HepG2 (cell line): ENCODE results near the gene TTC32. TPM values are rescaled to one million over a fixed set of nuclear protein-coding genes. Genes with fewer than 3 reads are reported as not detected.
A peak's percentile ranks its signal among the peaks of the same experiment; 100 is the strongest.

Experiments used
- CREB1 ChIP-seq, 2 experiments: fragments of 450-650 bp in 1 of 2; IDR thresholded peaks; 2 replicates each; pipeline ENCODE4 v1.6.1; 2016 to 2017; ENCODE audit warnings: control low read depth in 1 of 2, mild to moderate bottlenecking in 1 of 2, missing compliant biosample characterization in 1 of 2, missing genetic modification characterization in 1 of 2
- MEF2D ChIP-seq: sonication (generic); formaldehyde crosslinking; IDR thresholded peaks from 2 replicates; pipeline ENCODE4 v1.5.1; 2020; ENCODE audit warnings: mild to moderate bottlenecking, missing genetic modification reagents
- NCOA1 ChIP-seq: sonication (generic); formaldehyde crosslinking; IDR thresholded peaks from 2 replicates; pipeline ENCODE4 v1.9.0; 2021; ENCODE audit warnings: missing genetic modification reagents
- SMAD9 ChIP-seq: sonication (generic); formaldehyde crosslinking; IDR thresholded peaks from 2 replicates; pipeline ENCODE4 v1.5.1; 2020; ENCODE audit warnings: mild to moderate bottlenecking, missing genetic modification reagents
- ZBTB7A ChIP-seq: sonication (generic); formaldehyde crosslinking; IDR thresholded peaks from 2 replicates; pipeline ENCODE4 v1.8.0; 2022; ENCODE audit warnings: mild to moderate bottlenecking, missing genetic modification reagents
- ZNF430 ChIP-seq: sonication (generic); formaldehyde crosslinking; IDR thresholded peaks from 2 replicates; pipeline ENCODE4 v1.9.0; 2021; ENCODE audit warnings: mild to moderate bottlenecking, missing genetic modification reagents
- ZNF615 ChIP-seq: sonication (generic); formaldehyde crosslinking; IDR thresholded peaks from 2 replicates; pipeline ENCODE4 v1.5.0; 2020; ENCODE audit warnings: mild to moderate bottlenecking, missing genetic modification reagents, borderline replicate concordance
- ZSCAN30 ChIP-seq: sonication (generic); formaldehyde crosslinking; IDR thresholded peaks from 2 replicates; pipeline ENCODE4 v1.5.0; 2020; ENCODE audit warnings: mild to moderate bottlenecking, missing genetic modification reagents
- polyA plus RNA-seq, 8 experiments: library from polyadenylated mRNA; depleted of rRNA in 3 of 8; stranded (reverse) in 7 of 8; unstranded in 1 of 8; fragments of >200 nt; fragmentation: Illumina TruSeq in 4 of 8; extraction: Trizol in 4 of 8; gene quantifications; 2 replicates each; pipeline versions ENCODE4 v1.2.1 to v1.2.3, GENCODE V29; 2011 to 2016; ENCODE audit warnings: low read depth in 4 of 8, missing spikeins in 1 of 8, mixed read lengths in 1 of 8; ENCODE audit not compliant: insufficient read depth in 1 of 8
- total RNA-seq, 5 experiments: library from RNA; depleted of rRNA; stranded (reverse); fragments of >200 nt; fragmentation: Illumina TruSeq; extraction: Trizol; gene quantifications; 2 replicates each; pipeline ENCODE4 v1.2.3, GENCODE V29; 2016; ENCODE audit warnings: low read depth in 1 of 5
- TF ChIP-seq, protein P1 (sequence below): sonication (generic); formaldehyde crosslinking; IDR thresholded peaks from one replicate; pipeline ENCODE4 v1.5.1; 2020; ENCODE audit warnings: mild to moderate bottlenecking, missing genetic modification reagents; ENCODE audit errors: not compliant biosample characterization
- TF ChIP-seq, protein P2 (sequence below): sonication (generic); formaldehyde crosslinking; IDR thresholded peaks from 2 replicates; pipeline ENCODE4 v1.4.0; 2020; ENCODE audit warnings: missing genetic modification reagents
- TF ChIP-seq, protein P3 (sequence below), 2 experiments: IDR thresholded peaks; 2 replicates each; pipeline ENCODE4 v1.6.1; 2011 to 2012; ENCODE audit warnings: low read length in 2 of 2, borderline replicate concordance in 1 of 2, low read depth in 1 of 2, mild to moderate bottlenecking in 1 of 2, moderate library complexity in 1 of 2

TTC32 gene
- total and polyA plus RNA-seq, 2 of the 13 experiments (the other 11 are each of a cell fraction or from before 2014, with no cell fraction given) = 21.6 to 38.3 TPM

DNA sequence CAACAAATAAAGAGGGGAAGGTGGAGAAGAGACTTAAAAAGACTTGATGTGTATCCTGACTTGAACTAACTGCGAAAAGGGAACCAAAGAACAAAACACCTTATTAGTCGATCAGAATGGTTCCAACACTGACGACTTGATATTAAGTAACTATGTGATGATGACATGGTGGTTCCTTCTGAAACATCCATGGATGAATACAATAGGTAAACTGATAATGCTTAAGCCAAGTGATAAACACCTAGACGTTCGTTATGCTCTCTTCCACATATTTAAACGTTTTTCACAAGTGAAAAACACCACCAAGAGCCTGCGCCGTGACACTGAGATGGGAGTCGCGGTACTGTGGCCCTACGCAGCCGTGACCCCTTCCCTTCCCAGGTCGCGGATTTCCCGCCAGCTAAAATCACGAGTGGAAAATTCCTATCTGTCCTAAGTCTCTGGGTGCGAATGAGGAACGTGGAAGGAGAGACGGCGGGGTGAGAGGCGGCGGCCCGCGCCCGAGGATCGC, 797 bp downstream of the TTC32 start (continued):
- TF ChIP-seq, protein P1, sequence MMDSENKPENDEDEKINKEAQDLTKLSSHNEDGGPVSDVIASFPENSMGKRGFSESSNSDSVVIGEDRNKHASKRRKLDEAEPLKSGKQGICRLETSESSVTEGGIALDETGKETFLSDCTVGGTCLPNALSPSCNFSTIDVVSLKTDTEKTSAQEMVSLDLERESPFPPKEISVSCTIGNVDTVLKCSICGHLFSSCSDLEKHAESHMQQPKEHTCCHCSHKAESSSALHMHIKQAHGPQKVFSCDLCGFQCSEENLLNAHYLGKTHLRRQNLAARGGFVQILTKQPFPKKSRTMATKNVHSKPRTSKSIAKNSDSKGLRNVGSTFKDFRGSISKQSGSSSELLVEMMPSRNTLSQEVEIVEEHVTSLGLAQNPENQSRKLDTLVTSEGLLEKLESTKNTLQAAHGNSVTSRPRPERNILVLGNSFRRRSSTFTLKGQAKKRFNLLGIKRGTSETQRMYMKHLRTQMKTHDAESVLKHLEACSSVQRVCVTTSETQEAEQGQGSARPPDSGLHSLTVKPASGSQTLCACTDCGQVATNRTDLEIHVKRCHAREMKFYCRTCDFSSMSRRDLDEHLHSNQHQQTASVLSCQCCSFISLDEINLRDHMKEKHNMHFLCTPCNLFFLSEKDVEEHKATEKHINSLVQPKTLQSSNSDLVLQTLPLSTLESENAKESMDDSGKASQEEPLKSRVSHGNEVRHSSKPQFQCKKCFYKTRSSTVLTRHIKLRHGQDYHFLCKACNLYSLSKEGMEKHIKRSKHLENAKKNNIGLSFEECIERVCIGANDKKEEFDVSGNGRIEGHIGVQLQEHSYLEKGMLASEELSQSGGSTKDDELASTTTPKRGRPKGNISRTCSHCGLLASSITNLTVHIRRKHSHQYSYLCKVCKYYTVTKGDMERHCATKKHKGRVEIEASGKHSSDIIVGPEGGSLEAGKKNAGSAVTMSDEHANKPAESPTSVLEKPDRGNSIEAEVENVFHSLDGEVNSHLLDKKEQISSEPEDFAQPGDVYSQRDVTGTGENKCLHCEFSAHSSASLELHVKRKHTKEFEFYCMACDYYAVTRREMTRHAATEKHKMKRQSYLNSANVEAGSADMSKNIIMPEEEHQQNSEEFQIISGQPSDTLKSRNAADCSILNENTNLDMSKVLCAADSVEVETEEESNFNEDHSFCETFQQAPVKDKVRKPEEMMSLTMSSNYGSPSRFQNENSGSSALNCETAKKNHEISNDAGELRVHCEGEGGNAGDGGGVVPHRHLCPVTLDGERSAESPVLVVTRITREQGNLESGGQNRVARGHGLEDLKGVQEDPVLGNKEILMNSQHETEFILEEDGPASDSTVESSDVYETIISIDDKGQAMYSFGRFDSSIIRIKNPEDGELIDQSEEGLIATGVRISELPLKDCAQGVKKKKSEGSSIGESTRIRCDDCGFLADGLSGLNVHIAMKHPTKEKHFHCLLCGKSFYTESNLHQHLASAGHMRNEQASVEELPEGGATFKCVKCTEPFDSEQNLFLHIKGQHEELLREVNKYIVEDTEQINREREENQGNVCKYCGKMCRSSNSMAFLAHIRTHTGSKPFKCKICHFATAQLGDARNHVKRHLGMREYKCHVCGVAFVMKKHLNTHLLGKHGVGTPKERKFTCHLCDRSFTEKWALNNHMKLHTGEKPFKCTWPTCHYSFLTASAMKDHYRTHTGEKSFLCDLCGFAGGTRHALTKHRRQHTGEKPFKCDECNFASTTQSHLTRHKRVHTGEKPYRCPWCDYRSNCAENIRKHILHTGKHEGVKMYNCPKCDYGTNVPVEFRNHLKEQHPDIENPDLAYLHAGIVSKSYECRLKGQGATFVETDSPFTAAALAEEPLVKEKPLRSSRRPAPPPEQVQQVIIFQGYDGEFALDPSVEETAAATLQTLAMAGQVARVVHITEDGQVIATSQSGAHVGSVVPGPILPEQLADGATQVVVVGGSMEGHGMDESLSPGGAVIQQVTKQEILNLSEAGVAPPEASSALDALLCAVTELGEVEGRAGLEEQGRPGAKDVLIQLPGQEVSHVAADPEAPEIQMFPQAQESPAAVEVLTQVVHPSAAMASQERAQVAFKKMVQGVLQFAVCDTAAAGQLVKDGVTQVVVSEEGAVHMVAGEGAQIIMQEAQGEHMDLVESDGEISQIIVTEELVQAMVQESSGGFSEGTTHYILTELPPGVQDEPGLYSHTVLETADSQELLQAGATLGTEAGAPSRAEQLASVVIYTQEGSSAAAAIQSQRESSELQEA (CRISPR knock-in tag) = no peak
- TF ChIP-seq ZNF615 (CRISPR knock-in tag) (peak; percentile 16; the same call in 1 of the 2 replicates), ZNF430 (CRISPR knock-in tag) (no peak), MEF2D (CRISPR knock-in tag) (no peak), ZSCAN30 (peak; percentile 38; the same call in 1 of the 2 replicates), ZBTB7A (0 out of 2 replicates have a peak, but pooled peaks have one; percentile 9), NCOA1 (peak; percentile 23), CREB1 (IDR thresholded peaks at IDR 0.05) (0 out of 2 replicates have a peak, but pooled peaks have one; percentile 24), CREB1 (CRISPR knock-in tag; IDR thresholded peaks at IDR 0.05) (0 out of 2 replicates have a peak, but pooled peaks have one; percentile 8), SMAD9 (0 out of 2 replicates have a peak, but pooled peaks have one; percentile 3)
- TF ChIP-seq, protein P2, sequence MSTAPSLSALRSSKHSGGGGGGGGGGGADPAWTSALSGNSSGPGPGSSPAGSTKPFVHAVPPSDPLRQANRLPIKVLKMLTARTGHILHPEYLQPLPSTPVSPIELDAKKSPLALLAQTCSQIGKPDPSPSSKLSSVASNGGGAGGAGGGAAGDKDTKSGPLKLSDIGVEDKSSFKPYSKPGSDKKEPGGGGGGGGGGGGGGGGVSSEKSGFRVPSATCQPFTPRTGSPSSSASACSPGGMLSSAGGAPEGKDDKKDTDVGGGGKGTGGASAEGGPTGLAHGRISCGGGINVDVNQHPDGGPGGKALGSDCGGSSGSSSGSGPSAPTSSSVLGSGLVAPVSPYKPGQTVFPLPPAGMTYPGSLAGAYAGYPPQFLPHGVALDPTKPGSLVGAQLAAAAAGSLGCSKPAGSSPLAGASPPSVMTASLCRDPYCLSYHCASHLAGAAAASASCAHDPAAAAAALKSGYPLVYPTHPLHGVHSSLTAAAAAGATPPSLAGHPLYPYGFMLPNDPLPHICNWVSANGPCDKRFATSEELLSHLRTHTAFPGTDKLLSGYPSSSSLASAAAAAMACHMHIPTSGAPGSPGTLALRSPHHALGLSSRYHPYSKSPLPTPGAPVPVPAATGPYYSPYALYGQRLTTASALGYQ (CRISPR knock-in tag) = peak; percentile 1; the same call in 1 of the 2 replicates
- TF ChIP-seq, protein P3, sequence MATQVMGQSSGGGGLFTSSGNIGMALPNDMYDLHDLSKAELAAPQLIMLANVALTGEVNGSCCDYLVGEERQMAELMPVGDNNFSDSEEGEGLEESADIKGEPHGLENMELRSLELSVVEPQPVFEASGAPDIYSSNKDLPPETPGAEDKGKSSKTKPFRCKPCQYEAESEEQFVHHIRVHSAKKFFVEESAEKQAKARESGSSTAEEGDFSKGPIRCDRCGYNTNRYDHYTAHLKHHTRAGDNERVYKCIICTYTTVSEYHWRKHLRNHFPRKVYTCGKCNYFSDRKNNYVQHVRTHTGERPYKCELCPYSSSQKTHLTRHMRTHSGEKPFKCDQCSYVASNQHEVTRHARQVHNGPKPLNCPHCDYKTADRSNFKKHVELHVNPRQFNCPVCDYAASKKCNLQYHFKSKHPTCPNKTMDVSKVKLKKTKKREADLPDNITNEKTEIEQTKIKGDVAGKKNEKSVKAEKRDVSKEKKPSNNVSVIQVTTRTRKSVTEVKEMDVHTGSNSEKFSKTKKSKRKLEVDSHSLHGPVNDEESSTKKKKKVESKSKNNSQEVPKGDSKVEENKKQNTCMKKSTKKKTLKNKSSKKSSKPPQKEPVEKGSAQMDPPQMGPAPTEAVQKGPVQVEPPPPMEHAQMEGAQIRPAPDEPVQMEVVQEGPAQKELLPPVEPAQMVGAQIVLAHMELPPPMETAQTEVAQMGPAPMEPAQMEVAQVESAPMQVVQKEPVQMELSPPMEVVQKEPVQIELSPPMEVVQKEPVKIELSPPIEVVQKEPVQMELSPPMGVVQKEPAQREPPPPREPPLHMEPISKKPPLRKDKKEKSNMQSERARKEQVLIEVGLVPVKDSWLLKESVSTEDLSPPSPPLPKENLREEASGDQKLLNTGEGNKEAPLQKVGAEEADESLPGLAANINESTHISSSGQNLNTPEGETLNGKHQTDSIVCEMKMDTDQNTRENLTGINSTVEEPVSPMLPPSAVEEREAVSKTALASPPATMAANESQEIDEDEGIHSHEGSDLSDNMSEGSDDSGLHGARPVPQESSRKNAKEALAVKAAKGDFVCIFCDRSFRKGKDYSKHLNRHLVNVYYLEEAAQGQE (IDR thresholded peaks at IDR 0.05; ENCODE audit: borderline replicate concordance in 1 of 2, low read depth in 1 of 2, low read length in 2 of 2) = 0 out of 4 replicates have a peak, but pooled peaks of 1 of the 2 experiments have one; percentile 29
